NCI-H524 (cell line): ENCODE results near the gene C19orf67.
"Not testable (repeated sequence)": the region's sequence is repeated elsewhere in the genome, so short reads cannot be mapped to it uniquely, and the experiment has no call there.

Experiments
- DNase-seq, 2 experiments: peaks; one replicate each; lab custom pipeline; 2025; lab: John Stamatoyannopoulos, UW

Gene C19orf67

GRCh38 chr19:14056741-14057356 is 28.7 kb downstream of the C19orf67 start:
- no peak for DNase-seq

GRCh38 chr19:14056069-14056666 is 29.4 kb downstream of the C19orf67 start:
- DNase-seq: no peak

- DNase-seq: no peak
These were observed 30.2 kb downstream of the C19orf67 start for GRCh38 chr19:14055396-14055795.

GRCh38 chr19:14054721-14055120 is 30.9 kb downstream of the C19orf67 start:
- DNase-seq: no peak

- DNase-seq: no peak
These were observed 31.5 kb downstream of the C19orf67 start for GRCh38 chr19:14054099-14054498.

- DNase-seq: no peak
These were observed 32.1 kb downstream of the C19orf67 start for GRCh38 chr19:14053500-14053899.

GRCh38 chr19:14053032-14053431 is 32.6 kb downstream of the C19orf67 start:
- no peak for DNase-seq

GRCh38 chr19:14052470-14052869 is 33.1 kb downstream of the C19orf67 start:
- DNase-seq: no peak

GRCh38 chr19:14051980-14052379 is 33.6 kb downstream of the C19orf67 start:
- DNase-seq: no peak

GRCh38 chr19:14050961-14051360 is 34.6 kb downstream of the C19orf67 start:
- not testable (repeated sequence) for DNase-seq

GRCh38 chr19:14050512-14050911 is 35.1 kb downstream of the C19orf67 start:
- DNase-seq: no peak

GRCh38 chr19:14048443-14049153 is 37.0 kb downstream of the C19orf67 start:
- peak in 1 of 2 experiments; percentile 41 for DNase-seq

- DNase-seq: not testable (repeated sequence)
These were observed 37.7 kb downstream of the C19orf67 start for GRCh38 chr19:14047866-14048265.

- peak; percentile 22 to 43 for DNase-seq
These were observed 42.6 kb downstream of the C19orf67 start for GRCh38 chr19:14042659-14043608.

- no peak for DNase-seq
These were observed 46.4 kb downstream of the C19orf67 start for GRCh38 chr19:14039181-14039580.

- no peak for DNase-seq
These were observed 49.9 kb downstream of the C19orf67 start for GRCh38 chr19:14035706-14036105.

GRCh38 chr19:14035159-14035558 is 50.4 kb downstream of the C19orf67 start:
- not testable (repeated sequence) for DNase-seq

GRCh38 chr19:14033946-14034345 is 51.6 kb downstream of the C19orf67 start:
- DNase-seq: no peak

- peak; percentile 62 to 73 for DNase-seq
These were observed 53.7 kb downstream of the C19orf67 start, which contains the start of gene IL27RA for GRCh38 chr19:14031719-14032480. IL27RA (plus strand) TSS chr19:14031762; CDS start chr19:14031873, 111 bp downstream.
